Spleen (tissue), 11 donors: ENCODE results near the gene LRMDA. TPM values are rescaled to one million over a fixed set of nuclear protein-coding genes. Genes with fewer than 3 reads are reported as not detected.
A peak's percentile ranks its signal among the peaks of the same experiment; 100 is the strongest.
"Not testable (repeated sequence)": the region's sequence is repeated elsewhere in the genome, so short reads cannot be mapped to it uniquely, and the experiment has no call there.

ENCODE experiments used
- DNase-seq: peaks from one replicate; pipeline ENCODE4 v3.0.0-alpha.2; 2020
- H3K27ac ChIP-seq, 8 donors: fragments of 200-600 bp; sonication (generic) in 7 of 8; 1 replicate in 4 of 8; 2 replicates in 4 of 8; pipeline versions ENCODE4 v1.5.0 to v1.8.0; 2016 to 2021; ENCODE audit warnings: inconsistent platforms in 4 of 8, mild to moderate bottlenecking in 4 of 8, moderate library complexity in 1 of 8
- H3K27me3 ChIP-seq, 7 donors: fragments of 200-600 bp; sonication (generic) in 6 of 7; replicated peaks in 1 of 7; 1 replicate in 4 of 7; 2 replicates in 3 of 7; pipeline versions ENCODE4 v1.5.0 to v1.8.0; 2016 to 2021; ENCODE audit warnings: inconsistent platforms in 3 of 7, mild to moderate bottlenecking in 1 of 7
- H3K36me3 ChIP-seq, 6 donors: fragments of 200-600 bp; sonication (generic) in 5 of 6; 1 replicate in 4 of 6; 2 replicates in 2 of 6; pipeline versions ENCODE4 v1.5.0 to v1.8.0; 2016 to 2021; ENCODE audit warnings: inconsistent platforms in 2 of 6
- H3K4me1 ChIP-seq, 6 donors: fragments of 200-600 bp; sonication (generic) in 5 of 6; 1 replicate in 3 of 6; 2 replicates in 3 of 6; pipeline versions ENCODE4 v1.5.0 to v1.8.0; 2016 to 2021; ENCODE audit warnings: inconsistent platforms in 3 of 6
- H3K4me3 ChIP-seq, 8 donors: fragments of 200-600 bp; sonication (generic) in 7 of 8; 1 replicate in 4 of 8; 2 replicates in 4 of 8; pipeline versions ENCODE4 v1.5.0 to v1.8.0; 2016 to 2021; ENCODE audit warnings: inconsistent platforms in 4 of 8, mild to moderate bottlenecking in 4 of 8, moderate library complexity in 2 of 8
- H3K9me3 ChIP-seq, 8 donors: fragments of 200-600 bp; sonication (generic) in 7 of 8; 1 replicate in 4 of 8; 2 replicates in 4 of 8; pipeline versions ENCODE4 v1.5.0 to v1.8.0; 2016 to 2021; ENCODE audit warnings: inconsistent platforms in 4 of 8
- POLR2A ChIP-seq, 3 donors: fragments of 450-650 bp; IDR thresholded peaks; one replicate each; pipeline ENCODE4 v1.5.1; 2017; ENCODE audit warnings: antibody characterized with exemption in 3 of 3, mild to moderate bottlenecking in 1 of 3
- POLR2AphosphoS5 ChIP-seq, 3 donors: sonication (generic); formaldehyde crosslinking; IDR thresholded peaks; one replicate each; pipeline ENCODE4 v1.5.1; 2017; ENCODE audit warnings: antibody characterized with exemption in 3 of 3
- WGBS, 5 donors: extraction: QIAGEN DNeasy Blood & Tissue Kit in 3 of 5; methylation state at CpG; one replicate each; pipeline versions ENCODE4 v1.1.5 to v1.1.7; 2013 to 2018; 5-methylcytosine and 5-hydroxymethylcytosine counted together
- intact Hi-C: fragments of 100-400 bp; cut with DNase I; formaldehyde crosslinking; loops from one replicate; pipeline ENCODE4 v1.15.0; 2023; ENCODE audit warnings: low total_unique reads
- polyA plus RNA-seq, 3 donors: library from polyadenylated mRNA; stranded (reverse); fragments of 200-250 nt; gene quantifications; one replicate each; pipeline ENCODE4 v1.2.1, GENCODE V29; 2013
- total RNA-seq, 7 donors: library from RNA; depleted of rRNA in 3 of 7; stranded (reverse); fragments of >200 nt in 3 of 7; fragmentation: NEBNext Ultra II Directional in 4 of 7; extraction: Animal tissue kit (Norgen Biotek cat#: 25700) in 4 of 7; gene quantifications; one replicate each; pipeline versions ENCODE4 v1.1.0 to v1.2.1, GENCODE V29; 2016 to 2021
- TF ChIP-seq, protein P1 (sequence below), 11 experiments: fragments of 200-600 bp in 7 of 11; fragments of 450-650 bp in 4 of 11; sonication (generic) in 4 of 11; IDR thresholded peaks in 8 of 11; conservative IDR thresholded peaks in 3 of 11; 1 replicate in 7 of 11; 2 replicates in 4 of 11; pipeline versions ENCODE4 v1.4.0 to v1.8.0; 2016 to 2021; ENCODE audit warnings: antibody characterized with exemption in 11 of 11, inconsistent platforms in 4 of 11, mild to moderate bottlenecking in 1 of 11
- donor health status: healthy with polysubstance abuse.
- donor health status: DM: no; HTN: no; CAD: no; lungs with moderate emphysema.
- donor health status: DM: no; HTN: no; CAD: no.
- donor health status: Bipolar disorder and iron deficiency.
- donor health status: healthy.
- donor health status: DM: no; HTN: no; CAD: no.
- donor health status: DM: yes; HTN: yes; CAD: no.

The LRMDA gene
- total and polyA plus RNA-seq, 10 donors = 7.3 to 46.6 (median 28.2) TPM

DNA sequence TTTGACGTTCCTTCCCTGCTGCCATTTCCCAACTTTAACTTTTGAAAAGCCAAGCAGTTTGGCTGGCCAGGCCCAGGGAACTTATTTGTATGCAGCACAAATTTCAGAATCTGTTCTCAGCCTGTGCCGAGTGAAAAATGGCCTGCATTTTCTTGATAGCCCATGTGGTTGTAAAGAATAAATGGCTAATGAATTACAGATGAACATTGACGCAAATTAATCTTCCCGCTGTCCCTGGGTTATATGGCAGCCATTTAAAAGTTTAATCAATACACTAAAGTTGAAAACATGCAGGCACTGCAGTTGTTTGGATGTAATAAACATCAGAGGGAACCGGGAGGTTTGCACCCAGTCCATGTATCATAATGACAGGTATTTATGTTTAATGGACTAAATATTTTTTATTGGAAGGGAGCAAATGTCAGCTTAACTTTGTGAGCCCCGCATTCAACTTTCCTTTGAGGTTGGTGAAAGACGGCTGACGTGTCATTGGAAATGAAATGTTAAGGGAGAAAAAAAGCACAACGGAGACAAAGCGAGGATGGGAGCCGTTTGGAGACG is 1092.4 kb downstream of the LRMDA start:
- intact Hi-C loops = no loop called here
- Histone ChIP-seq H3K9me3 (peaks cover 0 to 6% (median 0%) of the 10 kb centered on the region in 8 donors), H3K27ac (peak overlapping the region in 3 of 8 donors; percentile 27 to 62 (median 40))

DNA sequence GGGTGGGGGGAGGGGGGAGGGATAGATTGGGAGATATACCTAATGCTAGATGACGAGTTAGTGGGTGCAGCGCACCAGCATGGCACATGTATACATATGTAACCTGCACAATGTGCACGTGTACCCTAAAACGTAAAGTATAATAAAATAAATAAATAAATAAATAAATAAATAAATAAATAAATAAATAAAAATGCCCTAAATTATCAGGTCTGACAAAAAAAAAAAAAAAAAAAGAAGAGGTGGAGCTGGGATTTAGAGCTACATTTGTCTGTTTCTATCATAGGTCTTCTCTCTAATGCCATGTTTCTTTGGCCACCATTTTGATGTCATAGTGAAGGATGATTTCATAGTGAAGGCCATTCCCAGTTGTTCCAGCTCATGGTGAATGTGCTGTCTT is 1095.4 kb downstream of the LRMDA start:
- H3K4me3 ChIP-seq, DNase-seq, H3K36me3 ChIP-seq, H3K27me3 ChIP-seq, H3K9me3 ChIP-seq, intact Hi-C loops, H3K4me1 ChIP-seq, H3K27ac ChIP-seq: not testable (repeated sequence)
- WGBS, 5 donors = 87 to 99% (median 96%) methylated on average over 4 of the region's 4 CpGs

More for the DNA sequence above, 1092.4 kb downstream of the LRMDA start:
- WGBS, 5 donors = 81 to 92% (median 88%) methylated on average over 12 of the region's 12 CpGs
- no peaks in the 10 kb centered on the region for H3K36me3 ChIP-seq
- DNase-seq = no peak
- no peak for TF ChIP-seq POLR2AphosphoS5 (IDR thresholded peaks at IDR 0.05)
- no peak for TF ChIP-seq POLR2A (IDR thresholded peaks at IDR 0.05)
- TF ChIP-seq, protein P1, sequence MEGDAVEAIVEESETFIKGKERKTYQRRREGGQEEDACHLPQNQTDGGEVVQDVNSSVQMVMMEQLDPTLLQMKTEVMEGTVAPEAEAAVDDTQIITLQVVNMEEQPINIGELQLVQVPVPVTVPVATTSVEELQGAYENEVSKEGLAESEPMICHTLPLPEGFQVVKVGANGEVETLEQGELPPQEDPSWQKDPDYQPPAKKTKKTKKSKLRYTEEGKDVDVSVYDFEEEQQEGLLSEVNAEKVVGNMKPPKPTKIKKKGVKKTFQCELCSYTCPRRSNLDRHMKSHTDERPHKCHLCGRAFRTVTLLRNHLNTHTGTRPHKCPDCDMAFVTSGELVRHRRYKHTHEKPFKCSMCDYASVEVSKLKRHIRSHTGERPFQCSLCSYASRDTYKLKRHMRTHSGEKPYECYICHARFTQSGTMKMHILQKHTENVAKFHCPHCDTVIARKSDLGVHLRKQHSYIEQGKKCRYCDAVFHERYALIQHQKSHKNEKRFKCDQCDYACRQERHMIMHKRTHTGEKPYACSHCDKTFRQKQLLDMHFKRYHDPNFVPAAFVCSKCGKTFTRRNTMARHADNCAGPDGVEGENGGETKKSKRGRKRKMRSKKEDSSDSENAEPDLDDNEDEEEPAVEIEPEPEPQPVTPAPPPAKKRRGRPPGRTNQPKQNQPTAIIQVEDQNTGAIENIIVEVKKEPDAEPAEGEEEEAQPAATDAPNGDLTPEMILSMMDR (IDR thresholded peaks at IDR 0.05 in 8 of 11, conservative IDR thresholded peaks at IDR 0.05 in 3 of 11) = no peak
- H3K27me3 ChIP-seq = no peaks in the 10 kb centered on the region
- no peak overlapping the region for H3K4me3 ChIP-seq
- no peaks in the 10 kb centered on the region for H3K4me1 ChIP-seq

DNA sequence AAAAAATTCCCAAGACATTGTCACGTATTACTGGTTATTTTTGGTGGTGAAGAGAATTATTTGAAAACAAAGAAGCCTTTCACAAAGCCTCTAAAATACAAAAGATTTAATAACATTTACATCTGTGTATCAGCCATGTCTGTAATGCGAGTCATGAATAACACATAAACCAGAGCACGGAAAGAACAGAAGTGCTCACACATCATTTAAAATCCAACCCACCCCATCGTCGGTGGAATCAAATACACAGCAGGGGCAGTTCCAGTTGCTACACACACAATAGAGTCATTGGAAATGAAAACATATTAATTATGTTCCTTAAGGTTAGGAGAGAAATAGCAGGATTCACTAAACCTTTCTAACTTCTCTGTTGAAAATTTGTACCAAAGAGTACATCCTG is 1108.9 kb downstream of the LRMDA start:
- Histone ChIP-seq H3K9me3 (no peaks in the 10 kb centered on the region), H3K4me1 (peaks cover 0 to 8% (median 0%) of the 10 kb centered on the region in 6 donors), H3K27me3 (no peaks in the 10 kb centered on the region), H3K36me3 (no peaks in the 10 kb centered on the region), H3K4me3 (no peak overlapping the region), H3K27ac (no peak overlapping the region)
- intact Hi-C loops = no loop called here
- no peak for DNase-seq
- TF ChIP-seq, protein P1 (IDR thresholded peaks at IDR 0.05 in 8 of 11, conservative IDR thresholded peaks at IDR 0.05 in 3 of 11) = no peak
- TF ChIP-seq POLR2AphosphoS5 (IDR thresholded peaks at IDR 0.05) (no peak), POLR2A (IDR thresholded peaks at IDR 0.05) (no peak)
- 83 to 88% (median 85%) methylated on average over 5 of the region's 5 CpGs for WGBS, 5 donors

DNA sequence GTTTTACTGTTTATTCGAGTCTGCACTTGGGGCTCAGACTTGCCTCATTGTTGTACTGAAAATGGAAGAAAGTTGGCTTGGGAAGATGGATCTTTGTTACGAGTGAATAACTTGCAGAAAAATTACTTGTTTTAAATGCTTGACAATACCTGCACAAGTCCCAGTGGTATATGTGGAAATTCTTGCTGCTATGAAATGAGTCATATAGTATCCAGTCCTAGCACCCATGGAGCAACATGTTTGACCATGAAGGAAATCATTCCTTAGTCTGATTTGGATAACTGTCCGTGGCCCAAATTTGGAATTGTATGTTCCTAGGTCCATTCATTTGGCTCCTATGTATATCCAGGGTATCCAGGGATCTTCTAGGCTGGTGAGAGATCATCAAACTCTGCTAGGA is 1109.4 kb downstream of the LRMDA start:
- Histone ChIP-seq H3K27ac (no peak overlapping the region), H3K4me1 (peaks cover 0 to 8% (median 0%) of the 10 kb centered on the region in 6 donors), H3K9me3 (no peaks in the 10 kb centered on the region), H3K36me3 (no peaks in the 10 kb centered on the region), H3K4me3 (no peak overlapping the region), H3K27me3 (no peaks in the 10 kb centered on the region)
- TF ChIP-seq, protein P1 (IDR thresholded peaks at IDR 0.05 in 8 of 11, conservative IDR thresholded peaks at IDR 0.05 in 3 of 11) = no peak
- TF ChIP-seq POLR2A (IDR thresholded peaks at IDR 0.05) (no peak), POLR2AphosphoS5 (IDR thresholded peaks at IDR 0.05) (no peak)
- whole genome bisulfite sequencing, 5 donors = 76 to 91% (median 88%) methylated on average over 3 of the region's 3 CpGs
- intact Hi-C loops = no loop called here
- no peak for DNase-seq
